Measurements from ENCODE around the gene HLA-A. TPM values are rescaled to one million over a fixed set of nuclear protein-coding genes. Genes with fewer than 3 reads are reported as not detected.

HLA-A gene
- total and polyA plus RNA-seq, 2 of the 13 experiments (the other 11 are each of a cell fraction or from before 2014, with no cell fraction given), result 345 to 527 TPM

GRCh38 chr6:29976588-29977424 lies 34.5 kb downstream of the HLA-A start (continued):
- TF ChIP-seq REST (IDR thresholded peaks at IDR 0.05; ENCODE audit: borderline replicate concordance in 1 of 2, low read depth in 1 of 2, low read length in 2 of 2) (no peak), ZMAT3 (CRISPR knock-in tag; conservative IDR thresholded peaks at IDR 0.05) (peak; percentile 77), ZBTB46 (CRISPR knock-in tag; IDR thresholded peaks at IDR 0.05; ENCODE audit: borderline replicate concordance) (no peak), STAT5B (CRISPR knock-in tag; IDR thresholded peaks at IDR 0.05) (no peak), ZNF547 (CRISPR knock-in tag; IDR thresholded peaks at IDR 0.05) (peak; percentile 76), HNF4A (CRISPR knock-in tag; IDR thresholded peaks at IDR 0.05) (peak; percentile 58; the same call in 1 of the 2 replicates), CREB3 (CRISPR knock-in tag; IDR thresholded peaks at IDR 0.05) (no peak), SP1 (IDR thresholded peaks at IDR 0.05) (no peak), SP1 (CRISPR knock-in tag; IDR thresholded peaks at IDR 0.05) (no peak; the same call in 1 of the 2 replicates), MIER2 (CRISPR knock-in tag; IDR thresholded peaks at IDR 0.05) (no peak), ASH2L (IDR thresholded peaks at IDR 0.05; ENCODE audit: insufficient read length, low read depth, low read length) (peak; percentile 88), ELF4 (CRISPR knock-in tag; IDR thresholded peaks at IDR 0.05; ENCODE audit: borderline replicate concordance) (no peak), NFYB (CRISPR knock-in tag; IDR thresholded peaks at IDR 0.05) (no peak; the same call in 1 of the 2 replicates), PBX2 (CRISPR knock-in tag; IDR thresholded peaks at IDR 0.05) (no peak), ATAD3A (CRISPR knock-in tag; IDR thresholded peaks at IDR 0.05) (no peak), SP4 (CRISPR knock-in tag; IDR thresholded peaks at IDR 0.05) (peak; percentile 46; the same call in 1 of the 2 replicates), KDM6A (CRISPR knock-in tag; IDR thresholded peaks at IDR 0.05; ENCODE audit: low read depth) (no peak), CREB1 (IDR thresholded peaks at IDR 0.05) (peak; percentile 77), CREB1 (CRISPR knock-in tag; IDR thresholded peaks at IDR 0.05) (peak; percentile 85)
- TF ChIP-seq, protein P1, sequence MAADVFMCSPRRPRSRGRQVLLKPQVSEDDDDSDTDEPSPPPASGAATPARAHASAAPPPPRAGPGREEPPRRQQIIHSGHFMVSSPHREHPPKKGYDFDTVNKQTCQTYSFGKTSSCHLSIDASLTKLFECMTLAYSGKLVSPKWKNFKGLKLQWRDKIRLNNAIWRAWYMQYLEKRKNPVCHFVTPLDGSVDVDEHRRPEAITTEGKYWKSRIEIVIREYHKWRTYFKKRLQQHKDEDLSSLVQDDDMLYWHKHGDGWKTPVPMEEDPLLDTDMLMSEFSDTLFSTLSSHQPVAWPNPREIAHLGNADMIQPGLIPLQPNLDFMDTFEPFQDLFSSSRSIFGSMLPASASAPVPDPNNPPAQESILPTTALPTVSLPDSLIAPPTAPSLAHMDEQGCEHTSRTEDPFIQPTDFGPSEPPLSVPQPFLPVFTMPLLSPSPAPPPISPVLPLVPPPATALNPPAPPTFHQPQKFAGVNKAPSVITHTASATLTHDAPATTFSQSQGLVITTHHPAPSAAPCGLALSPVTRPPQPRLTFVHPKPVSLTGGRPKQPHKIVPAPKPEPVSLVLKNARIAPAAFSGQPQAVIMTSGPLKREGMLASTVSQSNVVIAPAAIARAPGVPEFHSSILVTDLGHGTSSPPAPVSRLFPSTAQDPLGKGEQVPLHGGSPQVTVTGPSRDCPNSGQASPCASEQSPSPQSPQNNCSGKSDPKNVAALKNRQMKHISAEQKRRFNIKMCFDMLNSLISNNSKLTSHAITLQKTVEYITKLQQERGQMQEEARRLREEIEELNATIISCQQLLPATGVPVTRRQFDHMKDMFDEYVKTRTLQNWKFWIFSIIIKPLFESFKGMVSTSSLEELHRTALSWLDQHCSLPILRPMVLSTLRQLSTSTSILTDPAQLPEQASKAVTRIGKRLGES (CRISPR knock-in tag; IDR thresholded peaks at IDR 0.05; ENCODE audit: borderline replicate concordance), result no peak

Data from HepG2 (cell line).